SU-DHL-6 (cell line): ENCODE measurements around the gene DICER1.

ENCODE experiments used
- H2AFZ ChIP-seq: fragments of 200-600 bp; sonication (generic); 2 replicates; pipeline ENCODE4 v1.6.1; 2014; ENCODE audit warnings: low read depth, mild to moderate bottlenecking, moderate library complexity, mixed read lengths, antibody characterized with exemption, low read length; ENCODE audit not compliant: severe bottlenecking
- H3F3A ChIP-seq: fragments of 200-600 bp; shearing (Covaris generic); 2 replicates; pipeline ENCODE4 v1.6.0; 2016; ENCODE audit warnings: antibody characterized with exemption, mild to moderate bottlenecking; ENCODE audit not compliant: insufficient read depth
- H3K27ac ChIP-seq: fragments of 200-600 bp; sonication (generic); 2 replicates; pipeline ENCODE4 v1.5.1; 2016; ENCODE audit warnings: low read depth, mild to moderate bottlenecking, low read length, moderate library complexity, mixed read lengths
- H3K27me3 ChIP-seq: fragments of 200-600 bp; sonication (generic), shearing (Covaris generic); 2 replicates; pipeline ENCODE4 v1.6.0; 2014; ENCODE audit warnings: mild to moderate bottlenecking, low read length
- H3K36me3 ChIP-seq: fragments of 200-600 bp; sonication (generic); 2 replicates; pipeline ENCODE4 v1.6.1; 2014; ENCODE audit warnings: mild to moderate bottlenecking, low read length, mixed read lengths
- H3K4me2 ChIP-seq: fragments of 300-600, 200-600 bp; shearing (Covaris generic), sonication (generic); 2 replicates; pipeline ENCODE4 v1.6.0; 2014; ENCODE audit warnings: low read length, low read depth, mild to moderate bottlenecking; ENCODE audit not compliant: poor library complexity, severe bottlenecking
- H3K4me3 ChIP-seq: fragments of 200-600 bp; sonication (generic); 2 replicates; pipeline ENCODE4 v1.5.1; 2014; ENCODE audit warnings: antibody characterized with exemption, low read length, mild to moderate bottlenecking, mixed read lengths; ENCODE audit not compliant: insufficient read depth, poor library complexity, severe bottlenecking
- H3K79me2 ChIP-seq: fragments of 200-600 bp; sonication (generic); 2 replicates; pipeline ENCODE4 v1.6.1; 2014; ENCODE audit warnings: mild to moderate bottlenecking, low read length, moderate library complexity; ENCODE audit not compliant: insufficient read depth
- H3K9ac ChIP-seq: fragments of 200-600 bp; sonication (generic); 2 replicates; pipeline ENCODE4 v1.7.0; 2014; ENCODE audit warnings: mild to moderate bottlenecking, low read length
- H3K9me2 ChIP-seq: fragments of 200-600 bp; sonication (generic); replicated peaks from 2 replicates; pipeline ENCODE4 v1.6.1; 2014; ENCODE audit warnings: low read length; ENCODE audit not compliant: insufficient read depth
- H3K9me3 ChIP-seq: fragments of 200-600 bp; sonication (generic); 2 replicates; pipeline ENCODE4 v1.6.1; 2014; ENCODE audit warnings: low read length, mixed read lengths; ENCODE audit not compliant: insufficient read depth
- H4K20me1 ChIP-seq: fragments of 200-600 bp; sonication (generic); 2 replicates; pipeline ENCODE4 v1.6.1; 2014; ENCODE audit warnings: low read depth, mild to moderate bottlenecking, antibody characterized with exemption, low read length, moderate library complexity, mixed read lengths
- CTCF ChIP-seq: fragments of 200-600 bp; sonication (generic); IDR thresholded peaks from one replicate; pipeline ENCODE4 v1.5.1; 2017; ENCODE audit warnings: antibody characterized with exemption, mild to moderate bottlenecking, low read length, moderate library complexity; ENCODE audit not compliant: insufficient read depth, poor library complexity, severe bottlenecking
- EZH2phosphoT487 ChIP-seq: fragments of 200-600 bp; sonication (generic), shearing (Covaris generic); conservative IDR thresholded peaks from 2 replicates; pipeline ENCODE4 v1.6.1; 2018; ENCODE audit warnings: mild to moderate bottlenecking, antibody characterized with exemption, low read length, moderate library complexity, mixed read lengths

Gene DICER1

GRCh38 chr14:95136631-95137030 is 20.7 kb downstream of the DICER1 start:
- Histone ChIP-seq H3K4me2 (no peak overlapping the region), H3K79me2 (peaks cover 44% of the 10 kb centered on the region), H3K27ac (no peak overlapping the region), H3F3A (no peaks in the 10 kb centered on the region), H3K27me3 (no peaks in the 10 kb centered on the region), H2AFZ (no peak overlapping the region), H3K36me3 (0 out of 2 replicates have a peak, but pooled peaks cover 9% of the 10 kb centered on the region), H3K4me3 (no peak overlapping the region), H3K9me2 (no peaks in the 10 kb centered on the region), H3K9ac (no peak overlapping the region), H3K9me3 (no peaks in the 10 kb centered on the region), H4K20me1 (no peaks in the 10 kb centered on the region)
- TF ChIP-seq CTCF (no peak), EZH2phosphoT487 (no peak)

- Histone ChIP-seq H4K20me1 (0 out of 2 replicates have a peak, but pooled peaks cover 1% of the 10 kb centered on the region), H3K79me2 (peaks cover 31% of the 10 kb centered on the region), H3F3A (no peaks in the 10 kb centered on the region), H3K27me3 (no peaks in the 10 kb centered on the region), H3K4me3 (no peak overlapping the region), H2AFZ (no peak overlapping the region), H3K9me3 (no peaks in the 10 kb centered on the region), H3K27ac (no peak overlapping the region), H3K9ac (no peak overlapping the region), H3K9me2 (no peaks in the 10 kb centered on the region), H3K4me2 (no peak overlapping the region), H3K36me3 (peaks cover 15% of the 10 kb centered on the region)
- TF ChIP-seq EZH2phosphoT487 = no peak
- no peak for TF ChIP-seq CTCF
Measured at GRCh38 chr14:95134304-95134933, 22.9 kb downstream of the DICER1 start.

- no peak overlapping the region for H2AFZ ChIP-seq
- no peaks in the 10 kb centered on the region for H3F3A ChIP-seq
- no peaks in the 10 kb centered on the region for H3K9me3 ChIP-seq
- H3K36me3 ChIP-seq = peaks cover 21% of the 10 kb centered on the region
- TF ChIP-seq EZH2phosphoT487 = no peak
- TF ChIP-seq CTCF = no peak
- H3K9ac ChIP-seq = no peak overlapping the region
- H3K27ac ChIP-seq = no peak overlapping the region
- H3K27me3 ChIP-seq = no peaks in the 10 kb centered on the region
- H3K79me2 ChIP-seq = peaks cover 26% of the 10 kb centered on the region
- H3K4me3 ChIP-seq = no peak overlapping the region
- H3K9me2 ChIP-seq = no peaks in the 10 kb centered on the region
- no peak overlapping the region for H3K4me2 ChIP-seq
- 0 out of 2 replicates have a peak, but pooled peaks cover 3% of the 10 kb centered on the region for H4K20me1 ChIP-seq
Measured at GRCh38 chr14:95133282-95133681, 24.0 kb downstream of the DICER1 start.
